ENCODE measurements around the gene PHAF1. TPM values are rescaled to one million over a fixed set of nuclear protein-coding genes. Genes with fewer than 3 reads are reported as not detected.

PHAF1 gene
- total RNA-seq, 1 donor from 2014 or later = 14.9 TPM

DNA sequence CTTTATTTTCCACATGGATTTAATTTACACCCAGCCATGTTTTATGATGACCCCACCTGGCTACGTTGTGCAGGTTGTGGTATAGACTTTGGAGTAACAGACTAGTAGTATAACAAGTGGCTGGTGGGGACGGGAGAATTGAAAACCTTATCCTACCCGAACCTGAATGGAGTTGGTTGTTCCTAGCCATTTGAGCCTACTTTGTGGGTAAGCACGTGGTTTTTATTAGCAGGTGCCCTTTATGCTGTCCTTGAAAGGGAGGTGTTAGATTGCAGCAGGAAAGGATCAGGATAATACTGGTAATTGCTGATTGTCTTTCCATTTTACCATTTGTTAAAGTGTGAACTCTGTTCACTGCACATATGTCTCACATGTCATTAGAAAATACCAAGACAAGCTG is 31.9 kb upstream of the PHAF1 start:
- no peak overlapping the region for H3K27ac Mint-ChIP-seq (ENCODE audit: unreplicated experiment)
- no peaks in the 10 kb centered on the region for H3K9me3 Mint-ChIP-seq (ENCODE audit: low read depth)
- DNase-seq (ENCODE audit: low spot score) = no peak
- no peaks in the 10 kb centered on the region for H3K27me3 Mint-ChIP-seq (ENCODE audit: low read depth)
- peaks cover 4% of the 10 kb centered on the region for H3K36me3 Mint-ChIP-seq (ENCODE audit: low read depth)
- TF ChIP-seq, protein P1, sequence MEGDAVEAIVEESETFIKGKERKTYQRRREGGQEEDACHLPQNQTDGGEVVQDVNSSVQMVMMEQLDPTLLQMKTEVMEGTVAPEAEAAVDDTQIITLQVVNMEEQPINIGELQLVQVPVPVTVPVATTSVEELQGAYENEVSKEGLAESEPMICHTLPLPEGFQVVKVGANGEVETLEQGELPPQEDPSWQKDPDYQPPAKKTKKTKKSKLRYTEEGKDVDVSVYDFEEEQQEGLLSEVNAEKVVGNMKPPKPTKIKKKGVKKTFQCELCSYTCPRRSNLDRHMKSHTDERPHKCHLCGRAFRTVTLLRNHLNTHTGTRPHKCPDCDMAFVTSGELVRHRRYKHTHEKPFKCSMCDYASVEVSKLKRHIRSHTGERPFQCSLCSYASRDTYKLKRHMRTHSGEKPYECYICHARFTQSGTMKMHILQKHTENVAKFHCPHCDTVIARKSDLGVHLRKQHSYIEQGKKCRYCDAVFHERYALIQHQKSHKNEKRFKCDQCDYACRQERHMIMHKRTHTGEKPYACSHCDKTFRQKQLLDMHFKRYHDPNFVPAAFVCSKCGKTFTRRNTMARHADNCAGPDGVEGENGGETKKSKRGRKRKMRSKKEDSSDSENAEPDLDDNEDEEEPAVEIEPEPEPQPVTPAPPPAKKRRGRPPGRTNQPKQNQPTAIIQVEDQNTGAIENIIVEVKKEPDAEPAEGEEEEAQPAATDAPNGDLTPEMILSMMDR (IDR thresholded peaks at IDR 0.05) = no peak
- no peaks in the 10 kb centered on the region for H3K4me1 Mint-ChIP-seq (ENCODE audit: low read depth)
- no peak overlapping the region for H3K4me3 Mint-ChIP-seq (ENCODE audit: unreplicated experiment)

DNA sequence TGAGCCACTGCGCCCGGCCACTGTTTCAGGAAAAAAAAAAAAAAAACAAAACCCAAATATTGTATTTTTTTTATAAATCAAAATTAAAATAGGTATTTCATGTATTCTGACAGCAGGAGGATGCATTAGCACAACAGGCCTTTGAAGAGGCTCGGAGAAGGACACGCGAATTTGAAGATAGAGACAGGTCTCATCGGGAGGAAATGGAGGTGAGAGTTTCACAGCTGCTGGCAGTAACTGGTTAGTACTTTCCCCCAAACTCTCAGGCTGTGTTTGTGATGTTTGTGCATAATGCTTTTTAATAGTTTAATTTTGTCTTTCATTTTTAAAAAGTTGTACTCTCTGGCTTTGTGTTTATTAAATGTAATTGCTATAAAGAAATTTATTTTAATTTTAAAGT is 27.6 kb upstream of the PHAF1 start:
- DNase-seq (ENCODE audit: low spot score) = no peak
- no peaks in the 10 kb centered on the region for H3K36me3 Mint-ChIP-seq (ENCODE audit: low read depth)
- H3K9me3 Mint-ChIP-seq (ENCODE audit: low read depth) = no peaks in the 10 kb centered on the region
- TF ChIP-seq, protein P1 (IDR thresholded peaks at IDR 0.05) = no peak
- H3K27ac Mint-ChIP-seq (ENCODE audit: unreplicated experiment) = no peak overlapping the region
- H3K4me3 Mint-ChIP-seq (ENCODE audit: unreplicated experiment) = no peak overlapping the region
- H3K4me1 Mint-ChIP-seq (ENCODE audit: low read depth) = peaks cover 3% of the 10 kb centered on the region
- H3K27me3 Mint-ChIP-seq (ENCODE audit: low read depth) = no peaks in the 10 kb centered on the region

GRCh38 chr16:67082891-67083290 is 26.9 kb upstream of the PHAF1 start:
- Mint-ChIP-seq H3K4me3 (ENCODE audit: unreplicated experiment) (no peak overlapping the region), H3K4me1 (ENCODE audit: low read depth) (peaks cover 3% of the 10 kb centered on the region), H3K9me3 (ENCODE audit: low read depth) (no peaks in the 10 kb centered on the region), H3K27ac (ENCODE audit: unreplicated experiment) (no peak overlapping the region), H3K36me3 (ENCODE audit: low read depth) (no peaks in the 10 kb centered on the region), H3K27me3 (ENCODE audit: low read depth) (no peaks in the 10 kb centered on the region)
- TF ChIP-seq, protein P1 (IDR thresholded peaks at IDR 0.05) = no peak
- DNase-seq (ENCODE audit: low spot score) = no peak

DNA sequence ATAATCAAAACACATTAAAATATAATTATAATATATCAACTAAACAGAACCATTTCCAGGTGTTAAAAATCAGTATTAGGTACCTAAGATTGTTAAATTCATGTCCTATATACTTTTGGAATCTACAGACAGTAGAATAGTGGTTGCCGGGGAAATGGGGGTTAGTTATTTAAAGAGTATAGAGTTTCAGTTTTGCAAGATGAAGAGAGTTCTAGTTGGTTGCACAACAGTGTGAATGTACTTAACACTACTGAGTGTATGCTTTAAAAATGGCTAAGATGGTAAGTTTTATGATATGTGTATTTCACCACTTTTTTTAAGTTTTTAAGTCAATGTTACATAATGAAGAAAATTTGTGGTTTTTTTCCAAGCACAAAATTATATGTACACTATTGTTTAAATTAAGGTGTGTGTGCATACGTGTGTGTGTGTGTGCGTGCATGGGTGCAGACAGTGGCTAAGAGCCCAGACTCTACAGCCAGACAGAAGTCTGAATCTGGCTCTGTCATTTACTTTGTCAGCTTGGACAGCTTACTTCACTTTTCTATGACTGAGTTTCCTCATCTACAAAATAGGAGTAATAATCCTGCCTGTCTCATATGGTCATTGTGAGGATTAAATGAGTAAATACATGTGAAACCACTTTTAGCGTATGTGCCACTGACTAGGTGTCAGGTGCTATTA is 25.3 kb upstream of the PHAF1 start:
- Mint-ChIP-seq H3K27ac (ENCODE audit: unreplicated experiment) (no peak overlapping the region), H3K4me3 (ENCODE audit: unreplicated experiment) (no peak overlapping the region), H3K9me3 (ENCODE audit: low read depth) (no peaks in the 10 kb centered on the region), H3K36me3 (ENCODE audit: low read depth) (no peaks in the 10 kb centered on the region), H3K4me1 (ENCODE audit: low read depth) (peaks cover 3% of the 10 kb centered on the region), H3K27me3 (ENCODE audit: low read depth) (no peaks in the 10 kb centered on the region)
- DNase-seq (ENCODE audit: low spot score) = no peak
- TF ChIP-seq, protein P1 (IDR thresholded peaks at IDR 0.05) = no peak

DNA sequence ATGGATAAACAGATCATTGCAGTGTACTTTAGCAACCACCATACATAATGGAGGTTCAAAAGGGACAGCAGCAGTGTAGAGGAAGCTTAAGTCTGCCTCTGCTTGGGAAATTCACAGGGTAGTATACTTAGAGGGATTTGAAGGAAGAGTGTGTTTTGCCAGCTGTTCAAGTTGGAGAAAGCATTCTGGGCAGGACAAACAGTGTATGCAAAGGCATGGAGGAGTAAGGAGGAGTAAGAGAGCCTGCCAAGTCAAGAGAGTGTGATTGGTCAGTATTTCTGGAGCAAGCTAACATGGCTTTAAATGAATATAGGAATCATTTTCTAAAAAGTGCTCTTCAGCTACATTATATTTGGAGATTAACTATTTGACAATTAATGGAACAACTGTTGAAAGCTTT is 22.9 kb upstream of the PHAF1 start:
- Mint-ChIP-seq H3K36me3 (ENCODE audit: low read depth) (no peaks in the 10 kb centered on the region), H3K27me3 (ENCODE audit: low read depth) (no peaks in the 10 kb centered on the region), H3K4me1 (ENCODE audit: low read depth) (peaks cover 16% of the 10 kb centered on the region), H3K9me3 (ENCODE audit: low read depth) (no peaks in the 10 kb centered on the region), H3K27ac (ENCODE audit: unreplicated experiment) (peak overlapping the region; percentile 20), H3K4me3 (ENCODE audit: unreplicated experiment) (no peak overlapping the region)
- DNase-seq (ENCODE audit: low spot score) = no peak
- TF ChIP-seq, protein P1 (IDR thresholded peaks at IDR 0.05) = no peak

All from chondrocyte (in vitro differentiated cells).